ENCODE results near the gene BIRC6.
"Not testable (repeated sequence)": the region's sequence is repeated elsewhere in the genome, so short reads cannot be mapped to it uniquely, and the experiment has no call there.

Gene BIRC6

DNA sequence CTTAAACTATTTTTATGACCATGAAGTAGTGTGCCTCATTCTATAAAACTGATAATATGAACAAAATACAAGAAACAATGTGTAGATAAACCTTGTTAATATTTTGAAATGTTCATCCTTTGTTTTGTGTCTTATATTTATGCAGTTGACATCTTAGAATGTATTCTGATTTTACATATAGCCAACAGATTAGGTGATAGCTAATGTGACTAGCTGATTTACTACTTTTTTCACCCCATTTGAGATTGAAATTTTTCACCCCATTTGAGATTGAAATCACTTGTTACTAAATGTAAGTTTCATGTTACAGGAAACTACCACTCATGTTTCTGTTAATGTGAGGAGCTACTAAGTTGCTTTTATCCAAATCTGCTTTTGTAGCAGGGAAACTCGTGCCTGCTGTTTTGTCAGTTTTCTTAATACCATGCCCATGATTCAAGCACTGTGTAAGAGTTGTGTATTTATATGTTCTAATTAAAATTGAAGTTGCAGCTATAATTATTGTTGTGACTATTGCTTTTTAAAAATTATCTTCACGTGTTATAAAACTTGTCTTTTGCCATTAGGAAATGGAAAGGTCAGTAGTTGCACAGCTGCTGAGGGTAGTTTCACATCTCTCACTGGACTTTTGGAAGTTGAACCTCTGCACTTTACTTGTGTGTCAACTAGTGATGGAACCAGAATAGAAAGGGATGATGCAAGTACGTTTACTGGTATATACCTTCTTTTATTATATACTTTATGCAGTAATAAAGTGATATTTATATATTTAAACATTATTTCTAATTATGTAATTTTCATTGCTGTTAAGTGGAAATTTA, 96.6 kb downstream of the BIRC6 start:
- DNase-seq (ENCODE audit: low read depth, low spot score): no peak
- ChIA-PET CTCF (no interaction called here), POLR2A (no interaction called here)
- H3K4me3 ChIP-seq (ENCODE audit: low read depth, low read length): no peak overlapping the region
- TF ChIP-seq, protein P1, sequence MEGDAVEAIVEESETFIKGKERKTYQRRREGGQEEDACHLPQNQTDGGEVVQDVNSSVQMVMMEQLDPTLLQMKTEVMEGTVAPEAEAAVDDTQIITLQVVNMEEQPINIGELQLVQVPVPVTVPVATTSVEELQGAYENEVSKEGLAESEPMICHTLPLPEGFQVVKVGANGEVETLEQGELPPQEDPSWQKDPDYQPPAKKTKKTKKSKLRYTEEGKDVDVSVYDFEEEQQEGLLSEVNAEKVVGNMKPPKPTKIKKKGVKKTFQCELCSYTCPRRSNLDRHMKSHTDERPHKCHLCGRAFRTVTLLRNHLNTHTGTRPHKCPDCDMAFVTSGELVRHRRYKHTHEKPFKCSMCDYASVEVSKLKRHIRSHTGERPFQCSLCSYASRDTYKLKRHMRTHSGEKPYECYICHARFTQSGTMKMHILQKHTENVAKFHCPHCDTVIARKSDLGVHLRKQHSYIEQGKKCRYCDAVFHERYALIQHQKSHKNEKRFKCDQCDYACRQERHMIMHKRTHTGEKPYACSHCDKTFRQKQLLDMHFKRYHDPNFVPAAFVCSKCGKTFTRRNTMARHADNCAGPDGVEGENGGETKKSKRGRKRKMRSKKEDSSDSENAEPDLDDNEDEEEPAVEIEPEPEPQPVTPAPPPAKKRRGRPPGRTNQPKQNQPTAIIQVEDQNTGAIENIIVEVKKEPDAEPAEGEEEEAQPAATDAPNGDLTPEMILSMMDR (IDR thresholded peaks at IDR 0.05; ENCODE audit: insufficient read depth, low read length, missing control alignments): no peak

DNA sequence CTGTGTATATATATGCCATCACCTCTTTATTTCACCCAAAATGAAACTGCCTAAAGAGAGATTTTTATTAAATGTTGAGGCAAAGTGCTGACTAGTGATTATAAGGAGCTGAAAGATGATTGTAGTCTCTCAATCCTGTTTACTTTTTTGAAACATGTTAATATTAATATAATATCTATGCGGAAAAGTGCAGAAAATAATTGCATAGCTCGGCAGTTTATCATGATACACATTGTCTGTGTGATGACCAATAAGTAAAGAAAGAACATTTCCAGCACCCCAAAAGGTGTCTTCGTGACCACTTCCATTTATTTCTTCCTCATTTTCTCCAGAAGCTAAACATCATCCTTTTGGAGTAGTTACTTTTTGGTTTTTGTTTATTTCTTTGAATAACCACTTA, 99.0 kb downstream of the BIRC6 start:
- POLR2A ChIA-PET: no interaction called here
- DNase-seq (ENCODE audit: low read depth, low spot score): no peak
- CTCF ChIA-PET: no interaction called here
- TF ChIP-seq, protein P1 (IDR thresholded peaks at IDR 0.05; ENCODE audit: insufficient read depth, low read length, missing control alignments): no peak
- H3K4me3 ChIP-seq (ENCODE audit: low read depth, low read length): no peak overlapping the region

DNA sequence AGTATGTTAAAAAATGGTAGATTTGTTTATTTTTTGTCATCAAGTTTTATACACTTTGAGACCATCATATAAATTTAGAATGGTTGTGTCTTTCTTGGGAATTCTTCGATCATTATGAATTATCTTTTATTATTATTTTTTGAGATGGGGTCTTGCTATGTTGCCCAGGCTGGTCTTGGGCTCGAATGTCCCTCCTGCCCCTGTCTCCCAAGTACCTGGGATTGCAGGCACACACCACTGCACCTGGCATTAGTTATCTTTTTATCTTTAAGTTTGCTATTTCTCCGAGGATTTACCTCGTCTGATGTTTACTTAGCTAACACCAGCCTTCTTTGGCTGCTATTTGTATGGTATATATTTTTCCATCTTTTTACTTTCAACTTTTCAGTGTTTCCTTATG, 100.0 kb downstream of the BIRC6 start:
- CTCF ChIA-PET: no interaction called here
- no peak for DNase-seq (ENCODE audit: low read depth, low spot score)
- POLR2A ChIA-PET: no interaction called here
- H3K4me3 ChIP-seq (ENCODE audit: low read depth, low read length): no peak overlapping the region
- TF ChIP-seq, protein P1 (IDR thresholded peaks at IDR 0.05; ENCODE audit: insufficient read depth, low read length, missing control alignments): no peak

DNA sequence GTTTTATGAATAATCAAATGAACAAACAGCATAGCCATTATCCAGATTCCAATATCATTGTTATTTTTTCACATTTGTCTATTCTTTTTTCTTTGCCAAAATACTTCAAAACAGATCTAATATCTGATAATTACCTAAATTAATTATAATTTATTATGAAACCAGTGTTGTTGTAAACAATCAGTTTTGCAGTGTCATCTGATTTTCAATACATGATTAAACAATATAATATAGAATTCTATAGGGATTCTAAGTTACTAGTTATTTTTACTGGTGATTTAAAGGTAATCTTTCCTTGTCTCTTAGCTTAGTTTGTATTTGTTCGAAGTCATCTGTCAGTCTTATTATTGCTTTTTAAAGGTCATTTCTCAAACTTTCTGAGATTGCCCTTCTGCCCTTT, 101.0 kb downstream of the BIRC6 start:
- H3K4me3 ChIP-seq (ENCODE audit: low read depth, low read length): no peak overlapping the region
- no peak for DNase-seq (ENCODE audit: low read depth, low spot score)
- TF ChIP-seq, protein P1 (IDR thresholded peaks at IDR 0.05; ENCODE audit: insufficient read depth, low read length, missing control alignments): no peak
- ChIA-PET CTCF (no interaction called here), POLR2A (no interaction called here)

DNA sequence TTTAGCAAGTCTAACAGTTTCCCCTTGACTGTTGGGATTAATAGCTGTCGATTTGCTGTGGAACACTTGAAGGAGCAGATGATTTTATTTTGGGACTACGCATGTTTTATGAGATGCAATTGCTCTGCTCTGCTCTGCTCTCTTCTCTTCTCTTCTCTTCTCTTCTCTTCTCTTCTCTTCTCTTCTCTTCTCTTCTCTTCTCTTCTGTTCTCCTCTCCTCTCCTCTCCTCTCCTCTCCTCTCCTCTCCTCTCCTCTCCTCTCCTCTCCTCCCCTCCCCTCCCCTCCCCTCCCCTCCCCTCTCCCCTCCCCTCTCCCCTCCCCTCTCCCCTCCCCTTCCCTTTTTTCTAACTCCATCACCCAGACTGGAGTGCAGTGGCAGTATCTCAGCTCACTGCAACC, 104.0 kb downstream of the BIRC6 start:
- H3K4me3 ChIP-seq (ENCODE audit: low read depth, low read length); POLR2A ChIA-PET; DNase-seq (ENCODE audit: low read depth, low spot score): not testable (repeated sequence)
- CTCF ChIA-PET: interaction anchor here (1.9 kb wide), 1 partner anchor 9 kb away, joined by 7 read pairs; no protein-coding TSS in a partner anchor

DNA sequence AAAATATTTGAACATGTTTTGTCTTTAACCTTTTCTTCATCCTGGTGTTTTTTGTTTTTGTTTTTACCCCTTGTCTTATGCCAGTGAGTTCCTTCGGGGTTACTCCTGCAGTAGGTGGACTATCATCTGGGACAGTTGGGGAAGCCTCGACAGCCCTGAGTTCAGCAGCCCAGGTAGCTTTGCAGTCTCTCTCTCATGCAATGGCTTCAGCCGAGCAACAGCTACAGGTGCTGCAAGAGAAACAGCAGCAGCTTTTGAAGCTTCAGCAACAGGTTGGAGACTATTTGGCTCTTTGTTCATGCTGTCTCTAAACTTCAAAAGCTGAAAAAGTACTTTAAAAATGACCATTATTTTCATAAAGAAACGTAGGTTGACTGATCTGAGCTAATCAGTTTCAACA, 106.3 kb downstream of the BIRC6 start:
- CTCF ChIA-PET: interaction anchor here (1.4 kb wide), 1 partner anchor 11 kb away, joined by 3 read pairs; no protein-coding TSS in a partner anchor
- no peak for DNase-seq (ENCODE audit: low read depth, low spot score)
- POLR2A ChIA-PET: no interaction called here
- no peak overlapping the region for H3K4me3 ChIP-seq (ENCODE audit: low read depth, low read length)
- TF ChIP-seq, protein P1 (IDR thresholded peaks at IDR 0.05; ENCODE audit: insufficient read depth, low read length, missing control alignments): no peak

DNA sequence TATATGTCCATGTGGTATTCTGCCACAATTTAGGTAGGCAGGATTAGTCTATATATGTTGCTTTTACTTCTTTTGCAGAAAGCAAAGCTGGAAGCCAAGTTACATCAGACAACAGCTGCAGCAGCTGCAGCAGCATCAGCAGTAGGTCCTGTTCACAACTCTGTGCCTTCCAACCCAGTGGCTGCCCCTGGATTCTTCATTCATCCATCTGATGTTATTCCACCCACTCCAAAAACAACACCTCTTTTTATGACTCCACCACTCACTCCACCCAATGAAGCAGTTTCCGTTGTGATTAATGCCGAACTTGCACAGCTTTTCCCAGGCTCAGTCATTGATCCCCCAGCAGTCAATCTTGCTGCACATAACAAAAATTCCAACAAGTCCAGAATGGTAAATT, 107.6 kb downstream of the BIRC6 start:
- ChIA-PET CTCF (no interaction called here), POLR2A (no interaction called here)
- no peak overlapping the region for H3K4me3 ChIP-seq (ENCODE audit: low read depth, low read length)
- TF ChIP-seq, protein P1 (IDR thresholded peaks at IDR 0.05; ENCODE audit: insufficient read depth, low read length, missing control alignments): no peak
- DNase-seq (ENCODE audit: low read depth, low spot score): no peak
